ENCODE data around the gene SNAI3.

Gene SNAI3

DNA sequence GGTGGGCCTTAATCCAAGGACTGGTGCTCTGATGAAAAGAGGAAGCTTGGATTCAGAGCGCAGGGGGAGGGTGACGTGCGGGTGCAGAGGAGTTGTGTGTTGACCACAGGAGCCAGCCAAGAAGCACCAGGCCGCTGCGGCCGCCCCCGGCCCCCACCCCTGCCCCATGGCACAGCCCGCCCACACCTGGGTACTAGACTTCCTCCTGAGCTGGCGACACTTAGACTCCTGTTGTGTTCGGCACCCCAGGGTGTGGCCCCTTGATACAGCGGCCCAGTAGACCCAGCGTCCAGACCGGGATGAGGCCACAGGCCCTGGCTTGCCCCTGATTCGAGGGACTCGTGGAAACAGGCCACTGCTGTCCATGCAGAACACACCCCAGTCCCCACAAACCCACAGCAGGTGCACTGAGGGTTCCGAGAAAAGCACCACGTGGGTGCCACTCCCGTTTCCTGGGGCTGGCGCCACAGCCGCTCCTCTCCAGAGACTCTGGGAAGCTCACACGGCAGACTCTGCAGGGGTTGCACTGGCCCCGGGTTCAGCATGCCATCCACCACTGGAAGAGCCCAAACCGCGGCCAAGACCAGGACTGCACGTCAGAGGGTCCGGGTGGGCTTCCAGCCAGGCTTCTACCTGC is 5.7 kb upstream of the SNAI3 start:
- no peak for DNase-seq (ENCODE audit: low read depth)

DNA sequence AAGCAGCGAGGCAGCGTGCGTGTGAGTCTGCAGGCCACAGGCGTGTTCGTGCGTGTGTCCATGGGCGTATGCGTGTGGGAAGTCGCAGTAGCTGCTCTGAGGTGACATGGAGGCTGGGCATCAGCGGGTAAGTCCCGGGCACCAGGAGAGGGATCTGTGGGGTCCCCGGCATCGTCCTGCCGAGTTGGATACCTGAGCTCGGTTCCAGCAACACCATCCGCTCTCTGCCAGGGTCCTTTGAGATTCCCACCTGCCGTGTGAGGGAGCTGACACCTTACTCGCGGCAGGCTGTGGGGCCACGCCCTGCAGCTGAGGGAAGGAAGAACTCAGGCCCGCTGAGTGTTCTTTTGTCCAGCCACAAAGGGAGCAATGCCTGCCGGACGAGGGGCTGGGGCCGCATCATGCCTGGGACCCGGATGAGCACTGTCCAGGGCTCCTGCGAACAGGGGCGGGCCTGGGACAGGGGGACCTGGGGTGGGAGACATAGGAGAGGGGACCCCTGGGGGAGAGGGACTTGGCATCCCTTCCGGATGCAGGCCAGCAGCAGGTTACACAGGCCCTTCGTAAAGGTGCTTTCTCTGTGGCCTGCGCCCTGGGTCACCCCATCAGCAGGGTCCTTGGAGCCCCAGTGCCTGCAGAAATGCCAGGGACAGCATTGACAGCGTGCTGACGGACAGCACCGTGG is 5.0 kb upstream of the SNAI3 start:
- DNase-seq (ENCODE audit: low read depth) = no peak

DNA sequence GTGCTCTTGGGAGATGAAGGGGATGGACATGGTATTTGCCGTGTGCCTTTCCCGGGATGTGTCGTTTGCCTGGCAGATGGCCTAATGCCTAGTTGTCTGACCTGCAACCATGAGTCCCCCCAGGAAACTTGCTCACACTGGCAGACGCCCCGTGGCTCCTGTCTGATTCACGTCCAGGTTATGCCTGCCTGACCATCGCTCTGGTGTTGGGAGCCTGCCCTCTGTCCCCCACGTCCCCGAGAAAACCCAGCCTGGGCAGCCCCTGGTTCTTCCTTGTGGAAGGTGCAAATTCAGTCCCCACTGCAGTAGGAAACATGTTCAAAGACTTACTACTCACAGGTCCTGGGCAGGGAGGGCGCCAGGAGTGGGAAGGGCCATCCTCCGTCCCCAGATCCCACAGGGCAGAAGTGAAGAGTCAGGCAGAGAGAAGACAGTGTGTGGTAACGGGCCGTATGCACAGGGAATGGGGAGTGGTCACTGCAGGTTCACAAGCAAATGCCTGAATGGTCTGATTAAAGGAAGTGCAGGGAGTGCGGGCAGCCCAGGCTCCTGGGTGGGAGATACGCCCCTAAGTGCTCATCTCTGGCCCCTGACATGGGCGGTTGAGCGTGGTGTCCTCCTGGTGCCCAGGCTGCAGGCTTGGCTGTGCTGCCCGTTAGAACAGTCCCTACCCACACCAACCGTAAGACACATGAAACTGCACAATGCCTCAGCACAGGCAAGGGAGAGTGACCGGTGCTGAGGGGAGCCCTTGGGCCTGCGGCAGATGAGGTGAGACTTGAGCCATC is 4.2 kb upstream of the SNAI3 start:
- DNase-seq (ENCODE audit: low read depth) = no peak

DNA sequence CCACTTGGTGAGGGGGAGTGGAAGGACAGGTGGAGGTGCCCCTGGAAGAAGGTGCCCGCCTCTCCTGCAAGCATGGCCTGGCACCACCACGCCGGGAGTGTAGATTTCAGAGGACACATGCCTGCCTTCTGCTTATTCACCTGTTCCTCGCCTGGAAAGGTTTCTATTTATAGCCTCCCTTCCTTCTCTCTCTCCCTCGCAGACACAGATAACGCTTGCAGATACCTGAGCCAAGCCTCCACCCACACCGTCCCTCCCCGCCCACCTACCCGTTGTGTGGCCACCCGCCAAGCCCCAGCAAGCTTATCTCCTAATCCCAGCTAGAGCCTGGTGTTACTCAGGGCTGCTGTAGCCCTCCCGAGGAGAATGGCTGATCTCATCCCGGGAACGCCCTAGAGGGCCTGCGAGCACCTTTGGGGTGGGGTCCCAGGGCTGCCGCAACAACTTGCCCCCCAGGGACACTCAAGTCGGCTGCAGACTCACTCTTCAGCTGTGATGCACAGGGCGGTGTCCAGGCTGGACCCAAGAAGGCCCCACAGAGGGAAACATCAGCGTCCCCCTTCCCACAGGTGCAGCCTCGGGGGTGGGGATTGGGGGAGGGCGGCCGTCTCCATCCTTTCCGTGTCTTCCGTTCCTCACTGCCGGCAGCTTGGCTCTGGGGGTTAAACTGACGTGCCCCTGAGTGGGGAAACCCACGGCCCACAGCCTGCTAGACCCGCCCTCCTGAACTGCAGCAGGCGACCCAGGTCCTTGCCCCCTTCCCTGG is 1.9 kb upstream of the SNAI3 start:
- DNase-seq (ENCODE audit: low read depth) = no peak

DNA sequence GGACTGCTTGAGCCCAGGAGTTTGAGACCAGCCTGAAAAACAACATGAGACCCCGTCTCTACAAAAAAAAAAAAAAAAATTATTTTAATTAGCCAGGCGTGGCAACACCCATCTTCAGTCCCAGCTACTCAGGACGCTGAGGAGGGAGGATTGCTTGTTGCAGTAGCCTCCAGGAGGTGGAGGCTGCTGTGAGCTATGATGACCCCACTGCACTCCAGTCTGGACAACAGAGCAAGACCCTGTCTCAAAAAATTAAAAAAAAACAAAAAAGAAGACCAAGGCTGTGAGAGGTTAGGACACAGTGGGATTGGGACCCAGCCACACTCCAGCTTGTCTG is 1.3 kb upstream of the SNAI3 start:
- DNase-seq (ENCODE audit: low read depth) = no peak

DNA sequence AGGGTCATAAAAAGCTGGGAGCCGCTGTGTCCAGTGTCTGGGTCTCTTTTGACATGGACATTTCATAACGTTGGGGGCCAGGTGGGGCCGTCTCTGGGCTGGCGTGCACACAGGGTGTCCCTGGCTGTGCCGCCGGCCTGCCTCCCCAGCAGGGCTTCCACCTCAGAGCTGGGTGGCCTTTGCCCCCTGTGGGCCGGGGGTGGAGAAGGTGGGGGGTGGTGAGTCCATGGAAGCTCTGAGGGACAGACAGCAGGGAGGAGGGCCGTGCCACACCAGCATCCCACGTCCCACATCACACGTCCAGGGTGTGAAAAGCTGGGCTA is 908 bp upstream of the SNAI3 start:
- no peak for DNase-seq (ENCODE audit: low read depth)

DNA sequence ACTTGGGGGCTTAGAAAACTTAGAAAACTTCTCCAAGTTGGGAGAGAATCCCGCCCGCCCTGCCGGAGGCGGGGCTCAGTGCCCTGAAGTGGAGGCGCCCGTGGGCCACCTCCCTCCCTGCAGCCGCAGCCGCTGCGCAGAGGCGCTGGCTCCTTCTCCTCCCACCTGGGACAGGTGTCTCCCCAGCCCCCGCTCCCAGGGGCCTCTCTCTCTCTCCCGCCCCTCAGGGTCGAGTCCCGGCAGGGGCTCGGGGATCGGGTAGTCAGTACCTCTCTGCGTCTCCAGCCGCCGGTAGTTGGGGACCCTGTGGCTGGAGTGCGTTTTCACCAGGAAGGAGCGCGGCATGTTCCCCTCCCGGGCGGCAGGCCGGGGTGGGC is 257 bp downstream of the SNAI3 start:
- DNase-seq (ENCODE audit: low read depth) = no peak

DNA sequence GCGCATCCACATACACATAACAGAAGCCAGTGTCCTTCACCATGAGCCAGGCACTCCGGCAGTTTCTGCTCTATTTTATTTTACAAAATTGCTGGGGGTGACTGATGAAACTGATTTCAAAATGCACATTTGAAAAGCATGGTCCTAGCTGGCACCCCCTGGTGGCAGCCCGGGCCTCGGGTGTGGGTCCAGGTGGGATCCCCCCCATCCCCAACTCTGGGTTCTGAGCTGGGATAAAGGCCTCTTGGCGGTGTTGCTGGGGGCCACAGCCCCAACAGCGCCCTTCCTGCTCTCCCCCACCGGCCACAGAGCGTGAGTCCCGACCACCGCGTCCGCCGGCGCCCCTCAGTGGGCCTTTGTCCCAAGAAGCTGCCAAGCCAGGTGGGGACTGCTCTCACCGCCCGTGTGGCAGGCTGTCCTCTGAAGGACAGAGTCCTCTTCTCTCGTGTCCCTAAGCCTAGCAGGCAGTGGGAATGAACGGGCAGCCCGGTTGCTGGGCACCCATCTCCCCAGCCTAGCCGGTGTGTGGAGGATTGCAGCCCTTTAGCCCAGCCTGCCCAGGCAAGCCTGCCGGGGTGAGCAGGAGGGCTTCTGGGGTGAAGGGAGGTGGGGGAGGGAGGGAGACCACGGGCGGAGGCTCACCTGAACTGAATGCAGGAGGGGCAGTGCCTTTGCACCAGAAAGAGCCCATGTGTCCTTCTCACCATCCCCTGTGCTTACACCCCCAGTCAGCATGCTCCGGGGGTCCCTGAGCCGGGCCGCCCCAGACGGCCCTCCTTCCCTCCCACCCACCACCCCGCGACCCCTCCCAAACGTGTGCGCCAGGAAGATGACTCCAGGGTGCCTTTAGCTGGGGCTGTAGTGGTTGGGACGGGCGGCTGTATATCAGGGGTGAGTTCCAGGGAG is 898 bp downstream of the SNAI3 start:
- peak; percentile 62 for DNase-seq (ENCODE audit: low read depth)

DNA sequence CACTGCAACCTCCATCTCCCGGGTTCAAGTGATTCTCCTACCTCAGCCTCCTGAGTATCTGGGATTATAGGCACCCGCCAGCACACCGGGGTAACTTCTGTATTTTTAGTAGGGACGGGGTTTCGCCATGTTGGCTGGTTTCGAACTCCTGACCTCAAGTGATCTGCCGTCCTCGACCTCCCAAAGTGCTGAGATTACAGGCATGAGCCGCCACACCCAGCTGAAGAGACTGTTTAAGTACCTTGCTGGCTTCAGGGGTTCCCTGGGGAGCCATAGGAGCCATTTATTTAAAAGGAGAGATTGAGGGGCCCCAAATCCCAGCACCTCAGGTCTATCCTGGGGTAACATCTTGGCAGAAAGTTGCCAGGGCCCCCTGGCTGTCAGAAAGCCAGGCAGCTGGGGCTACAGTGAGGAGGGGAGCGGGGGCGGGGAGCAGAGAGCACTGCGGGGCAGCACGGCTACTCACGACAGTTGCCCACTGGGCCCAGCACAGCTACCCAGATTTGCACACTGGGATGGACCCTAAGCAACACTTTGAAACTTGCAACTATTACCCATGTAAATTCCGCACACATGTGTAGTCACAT is 1.6 kb downstream of the SNAI3 start:
- no peak for DNase-seq (ENCODE audit: low read depth)

DNA sequence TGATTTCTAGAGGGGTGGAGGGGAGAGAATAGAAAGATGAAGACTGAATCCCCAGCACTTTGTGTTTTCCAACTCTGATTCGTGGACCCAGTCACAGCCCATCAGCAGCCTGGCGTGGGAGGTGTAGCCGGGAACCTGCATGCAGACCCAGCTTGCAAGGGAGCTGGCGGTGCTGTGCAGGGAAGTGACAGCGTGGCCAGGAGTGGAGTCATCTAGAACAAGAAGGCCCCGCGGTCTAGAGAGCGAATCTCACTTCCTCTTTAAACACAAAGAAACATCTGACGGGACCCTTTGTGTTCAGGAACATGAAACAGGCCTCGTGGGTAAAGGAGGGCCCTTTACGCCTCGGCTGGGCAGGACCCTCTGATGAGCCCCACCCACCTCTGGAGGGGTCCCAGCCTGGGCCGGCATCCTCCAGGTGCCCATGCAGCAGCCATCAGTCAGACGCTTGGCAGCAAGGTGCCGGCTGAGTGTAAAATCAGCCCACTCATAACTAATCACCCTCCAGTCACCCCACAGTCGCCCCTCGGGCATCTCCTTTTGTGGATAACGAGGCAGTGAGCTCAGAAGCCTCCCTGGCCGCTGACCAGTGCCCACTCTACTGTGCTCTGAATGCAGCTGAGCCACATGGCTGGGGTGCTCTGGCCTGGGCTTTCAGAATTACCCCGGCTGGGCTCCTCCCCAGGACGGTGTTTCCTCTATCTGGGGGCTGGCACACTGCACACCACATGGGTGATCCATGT is 4.4 kb downstream of the SNAI3 start:
- peak; percentile 37 for DNase-seq (ENCODE audit: low read depth)

DNA sequence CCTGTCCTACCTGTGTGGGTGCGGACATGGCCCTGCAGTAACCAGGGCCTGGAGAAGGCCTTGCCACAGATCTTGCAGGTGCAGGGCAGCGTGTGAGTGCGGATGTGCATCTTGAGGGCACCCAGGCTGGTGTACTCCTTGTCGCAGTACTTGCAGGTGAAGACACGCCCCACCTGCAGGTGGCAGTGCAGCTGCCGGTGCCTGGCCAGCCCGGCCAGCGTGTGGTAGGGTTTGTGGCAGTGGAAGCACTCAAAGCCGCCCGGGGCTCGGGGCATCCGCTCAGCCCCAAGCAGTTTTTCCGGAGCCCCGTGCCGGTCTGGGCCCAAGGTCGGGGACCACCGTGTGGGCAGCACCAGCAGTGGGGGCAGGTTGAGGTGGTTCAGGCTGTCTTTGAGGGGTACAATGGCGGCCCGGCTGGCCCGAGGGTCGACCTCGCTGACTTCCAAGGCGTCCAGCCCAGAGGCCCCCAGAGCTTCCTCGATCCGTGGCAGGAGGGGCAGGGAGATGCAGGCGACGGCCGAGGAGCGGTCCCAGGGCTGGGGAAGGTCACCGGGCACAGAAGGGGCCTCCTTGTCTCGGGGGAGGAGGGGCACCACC is 5.1 kb downstream of the SNAI3 start:
- no peak for DNase-seq (ENCODE audit: low read depth)

DNA sequence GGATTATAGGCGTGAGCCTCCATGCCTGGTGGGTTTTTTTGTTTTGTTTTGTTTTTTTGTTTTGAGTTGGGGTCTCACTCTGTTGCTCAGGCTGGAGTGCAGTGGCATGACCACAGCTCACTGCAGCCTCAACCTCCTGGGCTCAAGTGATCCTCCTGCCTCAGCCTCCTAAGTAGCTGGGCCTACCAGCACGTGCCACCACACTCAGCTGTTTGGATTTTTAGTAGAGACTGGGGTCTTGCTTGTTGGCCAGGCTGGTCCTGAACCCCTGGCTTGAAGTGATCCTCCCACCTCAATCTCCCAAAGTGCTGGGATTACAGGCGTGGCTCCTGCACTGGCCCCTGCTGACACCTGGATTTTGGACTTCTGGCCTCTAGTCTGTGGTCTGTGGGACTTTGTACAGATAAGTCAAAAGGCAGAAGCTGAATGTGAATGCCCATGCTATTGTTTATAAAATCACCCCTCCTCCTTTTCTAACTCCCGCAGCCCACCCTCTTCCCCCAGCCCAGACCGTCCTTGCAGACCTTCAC is 5.7 kb downstream of the SNAI3 start:
- DNase-seq (ENCODE audit: low read depth) = no peak

DNA sequence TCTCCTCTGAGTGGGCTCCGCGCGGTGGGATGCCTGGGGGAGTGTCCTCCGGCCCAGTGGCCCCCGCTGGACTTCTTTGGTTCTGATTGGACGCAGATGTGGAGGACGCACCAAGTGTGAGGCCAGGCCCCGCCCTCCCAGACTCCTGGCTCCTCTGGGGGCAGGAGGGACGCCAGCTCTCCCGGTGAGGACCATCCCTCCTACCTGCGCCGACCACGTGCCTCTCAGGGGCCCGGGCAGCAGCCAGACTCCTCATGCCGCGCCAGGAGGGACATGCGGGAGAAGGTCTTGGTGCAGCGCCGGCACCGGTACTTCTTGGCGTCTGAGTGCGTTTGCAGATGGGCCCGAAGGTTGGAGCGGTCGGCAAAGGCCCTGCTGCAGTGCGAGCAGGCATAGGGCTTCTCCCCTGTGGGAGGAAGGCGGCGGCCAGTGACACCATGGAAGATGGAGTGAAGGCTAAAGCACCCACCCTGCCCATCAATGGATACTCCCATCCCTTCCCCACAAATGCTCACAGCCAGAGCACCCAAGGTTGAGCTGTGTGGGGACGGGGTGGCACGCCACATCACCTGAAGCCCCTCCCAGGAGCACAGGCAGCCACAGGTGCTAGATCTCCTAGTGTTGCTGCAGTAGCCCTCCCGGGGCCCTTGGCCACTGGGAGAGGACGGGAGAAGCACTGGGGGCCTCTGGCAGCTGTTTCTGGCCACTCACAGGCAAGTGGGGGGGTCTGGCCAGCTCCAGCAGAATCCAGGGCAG is 7.9 kb downstream of the SNAI3 start:
- DNase-seq (ENCODE audit: low read depth) = no peak

DNA sequence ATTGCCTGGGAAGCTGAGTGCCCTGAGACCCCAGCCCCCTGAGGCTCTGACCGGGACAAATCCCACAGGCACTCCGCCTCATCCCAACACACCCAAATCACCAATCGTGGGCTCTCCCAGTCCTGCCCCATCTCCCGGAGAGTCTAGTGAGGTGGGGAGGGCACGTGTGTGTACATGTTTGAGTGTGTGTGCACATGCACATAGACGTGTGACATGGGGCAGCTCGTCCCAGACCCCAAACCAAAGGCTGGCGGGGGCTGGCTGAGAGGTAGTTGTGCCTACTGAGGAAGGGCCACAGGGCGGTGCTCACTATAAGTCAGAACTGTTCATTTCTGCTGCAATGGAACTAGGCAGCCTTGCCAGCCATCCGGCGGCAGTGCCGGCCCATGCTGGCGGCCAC is 8.6 kb downstream of the SNAI3 start:
- DNase-seq (ENCODE audit: low read depth) = no peak

DNA sequence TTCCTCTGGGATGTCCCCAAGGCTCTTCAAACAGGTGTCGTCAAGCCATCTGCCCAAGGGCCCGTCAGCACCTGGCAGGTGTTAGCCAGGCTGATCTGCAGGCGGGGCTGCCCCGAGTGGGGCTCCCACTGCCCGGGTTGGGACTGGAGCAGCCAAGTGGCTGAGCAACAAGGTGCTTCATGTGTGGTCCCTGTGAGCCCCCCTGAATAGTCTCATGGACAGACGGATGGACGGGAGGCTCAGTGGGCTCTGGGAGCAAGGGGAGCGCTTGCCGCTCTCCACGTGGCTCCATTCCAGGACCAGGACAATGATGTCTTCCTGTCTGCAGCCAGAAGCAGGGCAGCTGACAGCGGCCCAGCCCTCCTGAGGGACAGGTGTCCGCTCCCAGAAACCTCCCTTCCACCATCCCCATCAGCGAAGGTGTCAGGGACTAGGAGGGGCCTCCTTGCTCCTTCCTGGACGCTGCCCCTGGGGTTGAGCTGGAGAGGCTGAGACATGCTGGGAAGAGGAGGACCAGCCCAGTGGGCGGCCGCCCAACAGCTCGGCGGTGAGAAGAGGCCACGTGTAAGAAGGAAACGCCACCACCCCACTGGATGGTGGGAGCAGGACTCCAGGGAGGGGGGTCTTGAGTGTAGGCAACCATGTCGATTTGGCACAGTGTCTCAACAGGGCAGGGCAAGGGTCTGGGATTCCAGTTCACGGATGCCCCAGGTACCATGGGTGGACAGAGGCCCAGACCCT is 9.6 kb downstream of the SNAI3 start:
- DNase-seq (ENCODE audit: low read depth) = no peak

DNA sequence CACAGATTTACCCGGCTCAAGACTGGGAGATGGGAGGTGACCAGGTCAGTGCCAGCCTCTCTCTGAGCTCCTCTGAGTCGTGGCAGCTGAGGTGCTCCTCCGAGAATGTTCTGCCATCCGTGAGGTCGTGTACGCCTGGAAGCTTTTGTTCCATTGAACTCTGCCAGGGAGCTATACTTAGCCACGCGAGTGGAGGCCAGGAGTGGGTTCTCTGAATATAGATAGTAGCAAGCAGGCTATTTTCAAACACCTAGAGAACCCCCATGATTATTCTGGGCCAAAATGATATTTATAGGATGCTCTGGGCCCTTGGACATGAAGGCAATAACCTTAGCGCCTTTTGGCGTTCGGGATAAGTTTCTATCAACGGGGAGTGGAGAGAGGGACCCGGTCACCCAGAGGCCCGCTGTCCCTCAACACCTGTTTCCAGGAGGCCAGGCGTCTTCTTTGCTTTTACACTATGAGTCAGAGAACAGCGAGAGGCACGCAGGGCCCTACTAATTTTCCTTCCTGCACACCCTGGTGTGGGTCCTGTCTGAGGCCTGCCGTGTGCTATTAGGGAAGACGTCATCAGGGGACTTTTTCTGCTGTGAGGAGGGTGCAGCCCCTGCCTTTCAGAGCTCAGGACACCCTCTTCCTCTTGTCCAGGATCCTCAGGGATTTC is 12.5 kb downstream of the SNAI3 start:
- no peak for DNase-seq (ENCODE audit: low read depth)

DNA sequence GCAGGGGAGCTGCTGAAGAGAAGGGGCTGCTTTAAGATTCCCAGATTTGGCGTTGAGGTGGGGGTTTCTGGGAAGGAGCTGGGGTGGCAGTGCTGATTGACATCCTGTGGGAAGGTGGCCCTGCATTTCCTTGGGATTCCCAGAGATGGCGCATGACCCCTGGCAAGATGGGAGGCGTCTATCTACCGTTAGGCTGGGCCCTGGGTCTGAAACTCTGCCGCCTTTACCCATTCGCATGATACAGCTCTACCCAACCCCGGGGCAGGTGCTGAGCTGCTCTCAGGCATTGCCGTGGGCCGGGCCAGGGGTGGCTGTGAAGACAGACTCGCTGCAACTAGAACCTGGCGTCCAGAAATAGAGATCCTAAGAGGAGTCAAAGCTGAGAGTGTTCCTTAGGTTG is 13.5 kb downstream of the SNAI3 start:
- no peak for DNase-seq (ENCODE audit: low read depth)

DNA sequence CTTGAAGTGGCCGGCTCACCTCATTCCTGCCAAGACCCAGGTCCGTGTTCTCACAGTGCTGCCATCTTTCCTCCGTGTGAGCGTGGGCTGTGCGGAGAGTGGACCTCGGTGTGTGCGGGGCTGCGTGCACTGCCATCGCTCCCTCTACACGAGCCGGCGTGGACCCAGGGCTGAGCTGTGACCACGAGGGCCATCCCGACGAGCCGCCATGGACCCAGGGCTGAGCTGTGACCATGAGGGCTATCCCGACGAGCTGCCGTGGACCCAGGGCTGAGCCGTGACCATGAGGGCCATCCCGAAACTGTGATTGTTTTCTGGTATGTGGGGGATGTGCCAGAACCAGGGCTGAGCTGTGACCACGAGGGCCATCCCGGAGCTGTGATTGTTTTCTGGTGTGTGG is 14.5 kb downstream of the SNAI3 start:
- no peak for DNase-seq (ENCODE audit: low read depth)

Data from stimulated activated CD4-positive, alpha-beta T cell treated with anti-CD3 and anti-CD28 coated beads, Interleukin-2, amount 100 ng/mL, for 4 hours (primary cell).